A549 treated with AZD9567 at 1 μM for 4 hours (cell line): ENCODE measurements around the gene RSRC2. TPM values are rescaled to one million over a fixed set of nuclear protein-coding genes. Genes with fewer than 3 reads are reported as not detected.

Experiments
- total RNA-seq: library from RNA; stranded (reverse); fragments of 200-300 nt; extraction: Qiagen RNA extraction; gene quantifications from 5 replicates; pipeline ENCODE4 v1.2.3, GENCODE V29; 2022; ENCODE audit not compliant: insufficient read depth

The RSRC2 gene
- total RNA-seq: 50.9 to 62.6 TPM (median 61.3 TPM) in 5 replicates

GRCh38 chr12:122526683-122527477 is at the start of gene RSRC2, which contains the start of gene KNTC1:
Gene RSRC2 (minus strand): TSS chr12:122526936. CDS start chr12:122526853, 83 bp downstream.
Gene KNTC1 (plus strand): TSS chr12:122527249. CDS start chr12:122530064, 2,815 bp downstream.

GRCh38 chr12:122500685-122501488 is 25.8 kb downstream of the RSRC2 start, which contains the start of gene ZCCHC8:
Gene ZCCHC8 (minus strand): TSS chr12:122500932. CDS start chr12:122500840, 92 bp downstream.

Other genes starting within 250 kb of the RSRC2 start
- gene CLIP1, start 104.3 kb downstream of the RSRC2 start, total RNA-seq: 31.8 to 55.6 TPM (median 33.3 TPM) in 5 replicates
- gene ZCCHC8, start 26.0 kb downstream of the RSRC2 start, total RNA-seq: 20.7 to 23.0 TPM (median 21.7 TPM) in 5 replicates
- 13.0 to 24.0 TPM (median 22.2 TPM) in 5 replicates for gene KNTC1, start 313 bp upstream of the RSRC2 start, total RNA-seq
- 0.06 to 0.08 TPM in 2 of 5 replicates, not detected in the others for gene HCAR2, start 176.4 kb upstream of the RSRC2 start, total RNA-seq
- 0.06 TPM in 1 of 5 replicates, not detected in the others for gene HCAR3, start 189.9 kb upstream of the RSRC2 start, total RNA-seq
- gene HCAR1, start 203.9 kb upstream of the RSRC2 start, total RNA-seq: 0.02 to 0.03 TPM (median 0.02 TPM) in 3 of 5 replicates, not detected in the others
- gene DENR, start 225.9 kb upstream of the RSRC2 start, total RNA-seq: 51.6 to 66.6 TPM (median 53.2 TPM) in 5 replicates
- 0.03 to 0.08 TPM (median 0.06 TPM) in 4 of 5 replicates, not detected in the other for gene CCDC62, start 247.6 kb upstream of the RSRC2 start, total RNA-seq